ENCODE measurements around the gene DENND1A.

DNA sequence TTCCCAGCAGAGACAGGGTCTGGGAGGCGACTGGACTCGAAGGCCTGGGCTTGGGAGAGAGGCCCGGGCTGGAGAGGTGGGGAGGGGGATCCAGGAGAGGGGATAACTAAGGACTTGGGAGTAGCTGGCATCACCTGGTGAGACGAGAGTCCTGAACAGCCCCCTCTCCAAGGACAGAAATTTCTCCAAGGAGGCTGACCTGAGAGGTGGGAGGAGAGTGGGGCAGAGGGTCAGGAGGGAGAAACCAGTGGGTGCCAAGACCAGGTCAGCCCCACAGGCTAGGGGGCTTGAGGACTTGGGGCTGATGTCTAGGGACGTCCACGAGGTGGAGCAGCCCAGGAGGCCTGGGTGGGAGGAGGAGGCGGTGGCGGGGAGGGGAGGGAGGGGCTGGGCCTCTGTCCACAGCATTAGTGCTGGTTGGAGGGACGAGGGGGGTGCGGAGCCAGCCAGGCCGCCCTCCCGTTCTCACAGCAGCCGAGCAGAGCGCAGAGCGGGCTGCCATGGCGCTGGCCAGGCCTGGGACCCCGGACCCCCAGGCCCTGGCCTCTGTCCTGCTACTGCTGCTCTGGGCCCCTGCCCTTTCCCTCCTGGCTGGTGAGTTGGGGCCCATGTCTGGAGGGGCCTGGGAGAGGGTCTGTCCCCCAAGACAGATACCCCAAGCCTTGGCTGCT is 574.0 kb downstream of the DENND1A start, which contains the start of gene CRB2:
- TF ChIP-seq, protein P1, sequence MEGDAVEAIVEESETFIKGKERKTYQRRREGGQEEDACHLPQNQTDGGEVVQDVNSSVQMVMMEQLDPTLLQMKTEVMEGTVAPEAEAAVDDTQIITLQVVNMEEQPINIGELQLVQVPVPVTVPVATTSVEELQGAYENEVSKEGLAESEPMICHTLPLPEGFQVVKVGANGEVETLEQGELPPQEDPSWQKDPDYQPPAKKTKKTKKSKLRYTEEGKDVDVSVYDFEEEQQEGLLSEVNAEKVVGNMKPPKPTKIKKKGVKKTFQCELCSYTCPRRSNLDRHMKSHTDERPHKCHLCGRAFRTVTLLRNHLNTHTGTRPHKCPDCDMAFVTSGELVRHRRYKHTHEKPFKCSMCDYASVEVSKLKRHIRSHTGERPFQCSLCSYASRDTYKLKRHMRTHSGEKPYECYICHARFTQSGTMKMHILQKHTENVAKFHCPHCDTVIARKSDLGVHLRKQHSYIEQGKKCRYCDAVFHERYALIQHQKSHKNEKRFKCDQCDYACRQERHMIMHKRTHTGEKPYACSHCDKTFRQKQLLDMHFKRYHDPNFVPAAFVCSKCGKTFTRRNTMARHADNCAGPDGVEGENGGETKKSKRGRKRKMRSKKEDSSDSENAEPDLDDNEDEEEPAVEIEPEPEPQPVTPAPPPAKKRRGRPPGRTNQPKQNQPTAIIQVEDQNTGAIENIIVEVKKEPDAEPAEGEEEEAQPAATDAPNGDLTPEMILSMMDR (IDR thresholded peaks at IDR 0.05) = no peak
- TF ChIP-seq POLR2AphosphoS5 (IDR thresholded peaks at IDR 0.05) = no peak
